HG03108 (cell line): ENCODE data around the gene RXRA.

Experiments used
- ATAC-seq: cut with Tn5 transposase; IDR thresholded peaks from one replicate; pipeline ENCODE4 v1.9.1; 2021; ENCODE audit warnings: moderate library complexity; ENCODE audit not compliant: unreplicated experiment

The RXRA gene

DNA sequence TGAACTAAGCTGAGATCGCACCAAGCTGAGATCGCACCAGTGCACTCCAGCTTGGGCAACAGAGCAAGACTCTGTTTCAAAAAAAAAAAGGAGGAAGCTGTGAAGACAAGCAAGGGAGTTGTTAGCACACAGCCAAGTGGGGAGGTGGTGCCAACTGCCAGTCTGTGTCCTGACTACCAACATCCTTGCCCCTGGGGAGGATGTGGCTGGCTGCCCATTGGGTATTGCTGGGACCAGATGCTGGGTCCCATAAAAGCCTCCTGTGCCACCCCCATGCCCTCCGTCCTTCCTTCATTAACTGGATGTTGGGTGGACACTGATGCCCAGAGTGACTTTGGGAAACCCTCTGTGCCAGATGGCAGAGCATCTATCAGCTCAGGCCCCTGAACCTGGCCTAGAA lies 158.2 kb downstream of the RXRA start:
- ATAC-seq = no peak

DNA sequence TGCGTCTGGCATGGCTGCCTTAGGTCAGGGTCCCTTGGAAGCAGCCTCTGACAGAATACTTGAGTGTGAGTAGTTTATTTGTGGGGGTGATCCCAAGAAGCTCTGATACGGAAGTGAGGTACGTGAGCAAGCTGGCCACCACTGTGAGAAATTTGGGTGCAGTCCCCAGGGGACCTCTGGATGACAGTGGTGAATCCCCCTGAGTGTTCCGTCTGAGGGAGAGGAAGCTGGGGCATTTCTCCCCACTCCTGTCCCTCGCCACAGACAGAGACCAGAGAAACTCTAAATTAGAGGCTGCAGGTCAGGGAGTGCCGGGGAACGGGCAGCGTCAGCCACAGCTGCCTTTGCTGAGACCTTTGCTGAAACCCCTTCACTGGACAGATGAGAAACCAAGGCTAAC lies 159.4 kb downstream of the RXRA start:
- ATAC-seq = no peak

DNA sequence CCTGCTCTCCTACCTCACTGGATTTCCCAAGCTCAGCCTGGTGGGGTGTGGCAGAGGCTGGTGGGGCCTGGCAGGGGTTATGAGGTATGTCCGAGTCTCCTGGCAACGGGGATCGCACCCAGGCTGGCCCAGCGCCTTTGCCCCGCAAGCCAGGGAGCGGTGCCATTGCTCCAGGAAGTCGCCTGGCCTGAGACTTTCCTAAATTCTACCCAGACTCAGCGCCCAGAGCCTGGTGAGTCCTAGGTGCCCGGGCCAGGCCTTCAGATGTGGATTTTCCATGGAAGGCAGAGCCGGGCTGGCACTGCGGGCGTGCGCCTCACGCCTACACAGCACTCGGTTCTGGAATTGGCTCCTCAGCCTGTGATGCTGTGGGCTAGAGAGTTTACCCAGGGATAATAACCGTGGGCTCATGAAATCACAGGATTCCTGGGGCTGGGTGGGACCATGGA lies 159.9 kb downstream of the RXRA start:
- ATAC-seq = no peak

- ATAC-seq = no peak
These were observed 160.3 kb downstream of the RXRA start for GRCh38 chr9:134486596-134486995.
